Naive B cell (primary cell): ENCODE data around the gene TAF11L7. TPM values are rescaled to one million over a fixed set of nuclear protein-coding genes. Genes with fewer than 3 reads are reported as not detected.

Experiments
- polyA plus RNA-seq, 6 donors: library from polyadenylated mRNA; unstranded; fragments of 300-500 nt; fragmentation: Illumina TruSeq; gene quantifications; one replicate each; pipeline ENCODE4 v1.2.3, GENCODE V29; 2021; ENCODE audit warnings: low read depth in 6 of 6

TAF11L7 gene
- polyA plus RNA-seq, 6 donors from 2014 or later = not detected

Other genes with a start within 250 kb of the TAF11L7 start
- not detected for gene TAF11L2, start 87.5 kb downstream of the TAF11L7 start, polyA plus RNA-seq
- gene TAF11L3, start 67.4 kb downstream of the TAF11L7 start, polyA plus RNA-seq = not detected
- gene TAF11L4, start 64.0 kb downstream of the TAF11L7 start, polyA plus RNA-seq = not detected
- gene TAF11L5, start 60.5 kb downstream of the TAF11L7 start, polyA plus RNA-seq = not detected
- not detected for gene TAF11L6, start 57.1 kb downstream of the TAF11L7 start, polyA plus RNA-seq
- not detected for gene TAF11L8, start 5.2 kb upstream of the TAF11L7 start, polyA plus RNA-seq
- gene TAF11L9, start 8.6 kb upstream of the TAF11L7 start, polyA plus RNA-seq = not detected
- not detected for gene TAF11L10, start 12.1 kb upstream of the TAF11L7 start, polyA plus RNA-seq
- gene TAF11L11, start 18.4 kb upstream of the TAF11L7 start, polyA plus RNA-seq = not detected
- gene TAF11L12, start 24.6 kb upstream of the TAF11L7 start, polyA plus RNA-seq = not detected
- gene TAF11L13, start 46.3 kb upstream of the TAF11L7 start, polyA plus RNA-seq = not detected
- not detected for gene TAF11L14, start 48.7 kb upstream of the TAF11L7 start, polyA plus RNA-seq